HepG2 (cell line): ENCODE data around the gene ARHGAP26. TPM values are rescaled to one million over a fixed set of nuclear protein-coding genes. Genes with fewer than 3 reads are reported as not detected.

ENCODE experiments used
- BCL6 ChIP-seq: IDR thresholded peaks from 2 replicates; pipeline ENCODE4 v1.6.1; 2016; ENCODE audit warnings: missing genetic modification reagents, missing compliant biosample characterization
- ETV5 ChIP-seq: IDR thresholded peaks from 2 replicates; pipeline ENCODE4 v1.6.1; 2018; ENCODE audit warnings: missing biosample characterization, missing genetic modification reagents, inconsistent platforms, borderline replicate concordance
- FLYWCH1 ChIP-seq: sonication (generic); formaldehyde crosslinking; IDR thresholded peaks from 2 replicates; pipeline ENCODE4 v1.8.1; 2023; ENCODE audit warnings: mild to moderate bottlenecking, missing genetic modification reagents
- GABPA ChIP-seq, 2 experiments: IDR thresholded peaks; 2 replicates each; pipeline ENCODE4 v1.6.1; 2011 to 2016; ENCODE audit warnings: low read depth in 2 of 2, low read length in 1 of 2, missing biosample characterization in 1 of 2, missing genetic modification characterization in 1 of 2
- HINFP ChIP-seq: sonication (generic); formaldehyde crosslinking; IDR thresholded peaks from 2 replicates; pipeline ENCODE4 v1.4.0; 2020; ENCODE audit warnings: low read depth, mild to moderate bottlenecking, missing genetic modification reagents
- HNF4A ChIP-seq: sonication (generic); formaldehyde crosslinking; IDR thresholded peaks from 2 replicates; pipeline ENCODE4 v1.4.0; 2020; ENCODE audit warnings: missing genetic modification reagents
- HOXA3 ChIP-seq: sonication (generic); formaldehyde crosslinking; IDR thresholded peaks from 2 replicates; pipeline ENCODE4 v1.5.0; 2020; ENCODE audit warnings: missing genetic modification reagents
- KAT7 ChIP-seq: IDR thresholded peaks from 2 replicates; pipeline ENCODE4 v1.6.1; 2018; ENCODE audit warnings: borderline replicate concordance, missing compliant biosample characterization
- KDM2A ChIP-seq: sonication (generic); formaldehyde crosslinking; IDR thresholded peaks from 2 replicates; pipeline ENCODE4 v1.4.0; 2020; ENCODE audit warnings: low read depth, missing genetic modification reagents, borderline replicate concordance
- MIER3 ChIP-seq: IDR thresholded peaks from 2 replicates; pipeline ENCODE4 v1.6.1; 2016; ENCODE audit warnings: missing compliant biosample characterization, borderline replicate concordance
- TEAD3 ChIP-seq: optimal IDR thresholded peaks from 2 replicates; pipeline ENCODE3; 2016; ENCODE audit warnings: borderline replicate concordance
- ZFP90 ChIP-seq: sonication (generic); formaldehyde crosslinking; IDR thresholded peaks from 2 replicates; pipeline ENCODE4 v1.8.0; 2022; ENCODE audit warnings: missing genetic modification reagents, mild to moderate bottlenecking, inconsistent platforms, borderline replicate concordance
- polyA plus RNA-seq, 8 experiments: library from polyadenylated mRNA; depleted of rRNA in 3 of 8; stranded (reverse) in 7 of 8; unstranded in 1 of 8; fragments of >200 nt; fragmentation: Illumina TruSeq in 4 of 8; extraction: Trizol in 4 of 8; gene quantifications; 2 replicates each; pipeline versions ENCODE4 v1.2.1 to v1.2.3, GENCODE V29; 2011 to 2016; ENCODE audit warnings: low read depth in 4 of 8, missing spikeins in 1 of 8, mixed read lengths in 1 of 8; ENCODE audit not compliant: insufficient read depth in 1 of 8
- total RNA-seq, 5 experiments: library from RNA; depleted of rRNA; stranded (reverse); fragments of >200 nt; fragmentation: Illumina TruSeq; extraction: Trizol; gene quantifications; 2 replicates each; pipeline ENCODE4 v1.2.3, GENCODE V29; 2016; ENCODE audit warnings: low read depth in 1 of 5
- TF ChIP-seq, protein P1 (sequence below): IDR thresholded peaks from 2 replicates; pipeline ENCODE4 v1.4.0; 2020; ENCODE audit warnings: mild to moderate bottlenecking, missing genetic modification reagents
- TF ChIP-seq, protein P2 (sequence below): sonication (generic); formaldehyde crosslinking; conservative IDR thresholded peaks from 2 replicates; pipeline ENCODE4 v1.4.0; 2020; ENCODE audit warnings: mild to moderate bottlenecking, missing genetic modification reagents, moderate library complexity
- TF ChIP-seq, protein P3 (sequence below): sonication (generic); formaldehyde crosslinking; IDR thresholded peaks from 2 replicates; pipeline ENCODE4; 2020; ENCODE audit warnings: missing genetic modification reagents, mild to moderate bottlenecking, borderline replicate concordance

The ARHGAP26 gene
- total and polyA plus RNA-seq, 2 of the 13 experiments (the other 11 are each of a cell fraction or from before 2014, with no cell fraction given) = 9.6 to 18.2 TPM

DNA sequence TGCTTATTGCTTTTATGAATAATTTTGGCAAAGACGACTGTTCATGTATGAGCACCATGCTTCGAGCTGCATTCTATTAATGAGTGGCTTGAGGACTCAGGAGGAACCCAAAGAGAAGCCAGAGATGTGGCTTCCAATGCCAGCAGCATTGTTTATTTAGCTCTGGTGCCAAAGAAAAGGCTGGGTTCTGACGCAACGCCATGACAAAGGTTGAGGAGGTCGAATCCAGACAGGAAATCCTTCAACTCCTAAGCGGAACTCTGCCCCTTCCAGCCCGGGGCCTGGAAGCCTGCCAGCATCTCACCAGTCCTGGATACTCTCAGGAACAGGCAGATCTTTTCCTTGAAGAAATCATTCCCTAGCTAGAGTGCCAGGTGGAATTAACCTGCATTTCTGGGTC lies 104.4 kb downstream of the ARHGAP26 start (continued):
- TF ChIP-seq GABPA (IDR thresholded peaks at IDR 0.05; ENCODE audit: low read depth, low read length) (no peak), GABPA (CRISPR knock-in tag; IDR thresholded peaks at IDR 0.05; ENCODE audit: low read depth) (peak; percentile 62; the same call in 1 of the 2 replicates), ETV5 (CRISPR knock-in tag) (peak; percentile 76), KAT7 (CRISPR knock-in tag) (no peak), KDM2A (no peak), BCL6 (peak; percentile 50; the same call in 1 of the 2 replicates), FLYWCH1 (no peak), ZFP90 (CRISPR knock-in tag) (no peak), HNF4A (CRISPR knock-in tag) (peak; percentile 49; the same call in 1 of the 2 replicates), HOXA3 (CRISPR knock-in tag) (0 out of 2 replicates have a peak, but pooled peaks have one; percentile 34), TEAD3 (CRISPR knock-in tag) (no peak), HINFP (CRISPR knock-in tag) (0 out of 2 replicates have a peak, but pooled peaks have one; percentile 41), MIER3 (CRISPR knock-in tag) (no peak)
- TF ChIP-seq, protein P1, sequence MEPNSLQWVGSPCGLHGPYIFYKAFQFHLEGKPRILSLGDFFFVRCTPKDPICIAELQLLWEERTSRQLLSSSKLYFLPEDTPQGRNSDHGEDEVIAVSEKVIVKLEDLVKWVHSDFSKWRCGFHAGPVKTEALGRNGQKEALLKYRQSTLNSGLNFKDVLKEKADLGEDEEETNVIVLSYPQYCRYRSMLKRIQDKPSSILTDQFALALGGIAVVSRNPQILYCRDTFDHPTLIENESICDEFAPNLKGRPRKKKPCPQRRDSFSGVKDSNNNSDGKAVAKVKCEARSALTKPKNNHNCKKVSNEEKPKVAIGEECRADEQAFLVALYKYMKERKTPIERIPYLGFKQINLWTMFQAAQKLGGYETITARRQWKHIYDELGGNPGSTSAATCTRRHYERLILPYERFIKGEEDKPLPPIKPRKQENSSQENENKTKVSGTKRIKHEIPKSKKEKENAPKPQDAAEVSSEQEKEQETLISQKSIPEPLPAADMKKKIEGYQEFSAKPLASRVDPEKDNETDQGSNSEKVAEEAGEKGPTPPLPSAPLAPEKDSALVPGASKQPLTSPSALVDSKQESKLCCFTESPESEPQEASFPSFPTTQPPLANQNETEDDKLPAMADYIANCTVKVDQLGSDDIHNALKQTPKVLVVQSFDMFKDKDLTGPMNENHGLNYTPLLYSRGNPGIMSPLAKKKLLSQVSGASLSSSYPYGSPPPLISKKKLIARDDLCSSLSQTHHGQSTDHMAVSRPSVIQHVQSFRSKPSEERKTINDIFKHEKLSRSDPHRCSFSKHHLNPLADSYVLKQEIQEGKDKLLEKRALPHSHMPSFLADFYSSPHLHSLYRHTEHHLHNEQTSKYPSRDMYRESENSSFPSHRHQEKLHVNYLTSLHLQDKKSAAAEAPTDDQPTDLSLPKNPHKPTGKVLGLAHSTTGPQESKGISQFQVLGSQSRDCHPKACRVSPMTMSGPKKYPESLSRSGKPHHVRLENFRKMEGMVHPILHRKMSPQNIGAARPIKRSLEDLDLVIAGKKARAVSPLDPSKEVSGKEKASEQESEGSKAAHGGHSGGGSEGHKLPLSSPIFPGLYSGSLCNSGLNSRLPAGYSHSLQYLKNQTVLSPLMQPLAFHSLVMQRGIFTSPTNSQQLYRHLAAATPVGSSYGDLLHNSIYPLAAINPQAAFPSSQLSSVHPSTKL (CRISPR knock-in tag) = peak; percentile 82
- TF ChIP-seq, protein P2, sequence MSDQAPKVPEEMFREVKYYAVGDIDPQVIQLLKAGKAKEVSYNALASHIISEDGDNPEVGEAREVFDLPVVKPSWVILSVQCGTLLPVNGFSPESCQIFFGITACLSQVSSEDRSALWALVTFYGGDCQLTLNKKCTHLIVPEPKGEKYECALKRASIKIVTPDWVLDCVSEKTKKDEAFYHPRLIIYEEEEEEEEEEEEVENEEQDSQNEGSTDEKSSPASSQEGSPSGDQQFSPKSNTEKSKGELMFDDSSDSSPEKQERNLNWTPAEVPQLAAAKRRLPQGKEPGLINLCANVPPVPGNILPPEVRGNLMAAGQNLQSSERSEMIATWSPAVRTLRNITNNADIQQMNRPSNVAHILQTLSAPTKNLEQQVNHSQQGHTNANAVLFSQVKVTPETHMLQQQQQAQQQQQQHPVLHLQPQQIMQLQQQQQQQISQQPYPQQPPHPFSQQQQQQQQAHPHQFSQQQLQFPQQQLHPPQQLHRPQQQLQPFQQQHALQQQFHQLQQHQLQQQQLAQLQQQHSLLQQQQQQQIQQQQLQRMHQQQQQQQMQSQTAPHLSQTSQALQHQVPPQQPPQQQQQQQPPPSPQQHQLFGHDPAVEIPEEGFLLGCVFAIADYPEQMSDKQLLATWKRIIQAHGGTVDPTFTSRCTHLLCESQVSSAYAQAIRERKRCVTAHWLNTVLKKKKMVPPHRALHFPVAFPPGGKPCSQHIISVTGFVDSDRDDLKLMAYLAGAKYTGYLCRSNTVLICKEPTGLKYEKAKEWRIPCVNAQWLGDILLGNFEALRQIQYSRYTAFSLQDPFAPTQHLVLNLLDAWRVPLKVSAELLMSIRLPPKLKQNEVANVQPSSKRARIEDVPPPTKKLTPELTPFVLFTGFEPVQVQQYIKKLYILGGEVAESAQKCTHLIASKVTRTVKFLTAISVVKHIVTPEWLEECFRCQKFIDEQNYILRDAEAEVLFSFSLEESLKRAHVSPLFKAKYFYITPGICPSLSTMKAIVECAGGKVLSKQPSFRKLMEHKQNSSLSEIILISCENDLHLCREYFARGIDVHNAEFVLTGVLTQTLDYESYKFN (CRISPR knock-in tag) = 0 out of 2 replicates have a peak, but pooled peaks have one; percentile 19
- TF ChIP-seq, protein P3, sequence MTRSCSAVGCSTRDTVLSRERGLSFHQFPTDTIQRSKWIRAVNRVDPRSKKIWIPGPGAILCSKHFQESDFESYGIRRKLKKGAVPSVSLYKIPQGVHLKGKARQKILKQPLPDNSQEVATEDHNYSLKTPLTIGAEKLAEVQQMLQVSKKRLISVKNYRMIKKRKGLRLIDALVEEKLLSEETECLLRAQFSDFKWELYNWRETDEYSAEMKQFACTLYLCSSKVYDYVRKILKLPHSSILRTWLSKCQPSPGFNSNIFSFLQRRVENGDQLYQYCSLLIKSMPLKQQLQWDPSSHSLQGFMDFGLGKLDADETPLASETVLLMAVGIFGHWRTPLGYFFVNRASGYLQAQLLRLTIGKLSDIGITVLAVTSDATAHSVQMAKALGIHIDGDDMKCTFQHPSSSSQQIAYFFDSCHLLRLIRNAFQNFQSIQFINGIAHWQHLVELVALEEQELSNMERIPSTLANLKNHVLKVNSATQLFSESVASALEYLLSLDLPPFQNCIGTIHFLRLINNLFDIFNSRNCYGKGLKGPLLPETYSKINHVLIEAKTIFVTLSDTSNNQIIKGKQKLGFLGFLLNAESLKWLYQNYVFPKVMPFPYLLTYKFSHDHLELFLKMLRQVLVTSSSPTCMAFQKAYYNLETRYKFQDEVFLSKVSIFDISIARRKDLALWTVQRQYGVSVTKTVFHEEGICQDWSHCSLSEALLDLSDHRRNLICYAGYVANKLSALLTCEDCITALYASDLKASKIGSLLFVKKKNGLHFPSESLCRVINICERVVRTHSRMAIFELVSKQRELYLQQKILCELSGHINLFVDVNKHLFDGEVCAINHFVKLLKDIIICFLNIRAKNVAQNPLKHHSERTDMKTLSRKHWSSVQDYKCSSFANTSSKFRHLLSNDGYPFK (CRISPR knock-in tag) = no peak
- TF ChIP-seq, all 625 proteins: peak for 38
